GM19023 (cell line): ENCODE results near the gene CLEC12A.

ENCODE experiments used
- ATAC-seq: cut with Tn5 transposase; IDR thresholded peaks from one replicate; pipeline ENCODE4 v1.9.1; 2021; ENCODE audit warnings: mild to moderate bottlenecking, moderate library complexity; ENCODE audit not compliant: unreplicated experiment

CLEC12A gene

DNA sequence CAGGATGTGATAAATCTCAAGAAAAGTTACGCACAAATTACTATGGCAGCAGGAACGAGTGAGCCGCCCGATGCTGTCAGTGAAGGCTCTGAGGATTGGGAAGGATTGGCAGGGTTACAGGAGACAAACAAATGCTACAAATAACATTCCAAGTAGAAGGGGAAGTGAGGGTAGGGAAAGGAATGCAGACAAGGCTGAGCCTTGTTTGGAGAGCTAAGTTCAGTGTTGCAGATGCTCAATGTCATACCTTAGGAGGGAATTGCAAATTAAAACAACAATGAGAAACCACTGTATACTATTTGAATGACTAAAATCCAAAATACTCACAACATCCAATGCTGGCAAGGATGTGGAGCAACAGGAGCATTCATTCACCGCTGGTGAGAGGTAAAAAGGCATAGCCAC is 60.6 kb downstream of the CLEC12A start:
- ATAC-seq: no peak

DNA sequence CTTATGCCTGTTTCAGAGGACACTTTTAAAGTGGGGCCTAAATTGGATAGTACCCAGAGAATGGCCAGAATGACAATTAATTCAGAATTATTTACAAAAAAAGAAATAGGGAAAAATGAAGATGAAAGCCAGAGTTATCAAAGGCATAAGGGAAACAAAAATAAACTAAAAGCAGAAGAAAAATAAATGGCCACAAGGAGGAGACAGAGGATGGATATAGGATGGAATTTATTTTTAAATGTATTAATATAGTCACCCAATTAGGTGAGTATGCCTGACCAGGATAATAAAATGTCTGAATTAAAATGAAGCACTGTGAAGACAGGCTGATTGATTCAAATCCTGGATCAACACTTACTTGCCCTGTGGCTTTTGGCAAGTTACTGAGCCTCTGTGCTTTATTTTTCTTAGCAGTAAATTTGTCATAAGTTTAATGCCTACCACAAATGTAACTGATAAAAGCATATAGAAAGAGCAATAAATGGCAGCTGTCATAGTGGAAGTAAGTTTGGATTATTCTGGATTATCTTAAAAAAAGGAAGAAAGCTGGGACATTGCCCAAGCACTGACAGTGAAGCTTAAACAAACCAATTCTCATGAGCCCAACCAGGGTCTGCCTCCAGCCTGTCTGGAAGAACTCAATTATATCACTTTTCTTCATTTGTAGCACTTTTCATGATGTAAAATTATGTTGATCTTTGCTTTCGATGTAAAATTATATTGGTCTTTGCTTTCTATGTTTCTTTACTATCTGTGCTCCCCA is 62.8 kb downstream of the CLEC12A start:
- no peak for ATAC-seq
